ENCODE measurements around the gene BEND6.

Gene BEND6

DNA sequence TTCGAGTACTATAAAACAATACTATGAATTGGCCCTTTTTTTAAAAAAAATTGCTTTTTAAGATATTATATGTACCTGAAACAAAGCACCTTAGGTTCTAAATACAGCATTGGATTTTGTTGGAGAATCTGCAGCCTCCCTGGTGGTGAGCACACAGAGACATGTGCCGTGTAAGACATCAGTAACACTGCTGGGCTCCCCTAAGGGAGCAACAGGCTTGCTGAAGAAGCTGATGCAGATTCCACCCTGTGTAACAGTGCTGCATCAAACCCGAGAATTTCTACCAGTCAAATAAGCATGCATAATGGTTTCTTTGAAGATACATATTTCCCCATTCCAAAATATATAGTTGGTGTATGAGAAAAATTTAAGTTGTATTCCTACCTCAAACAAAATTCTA is 108.9 kb downstream of the BEND6 start:
- no peaks in the 10 kb centered on the region for H3K27me3 ChIP-seq (ENCODE audit: low read depth, low read length)
- no peaks in the 10 kb centered on the region for H3K9me3 ChIP-seq (ENCODE audit: insufficient read depth, low read length)
- H3K36me3 ChIP-seq (replicated peaks; ENCODE audit: low read depth, low read length) = peaks cover 20% of the 10 kb centered on the region
- no peaks in the 10 kb centered on the region for H4K20me1 ChIP-seq (ENCODE audit: insufficient read depth, low read length)
- H3K9ac ChIP-seq (ENCODE audit: low read length) = no peak overlapping the region
- TF ChIP-seq EZH2phosphoT487 (IDR thresholded peaks at IDR 0.05; ENCODE audit: low read depth) = no peak
- TF ChIP-seq, protein P1, sequence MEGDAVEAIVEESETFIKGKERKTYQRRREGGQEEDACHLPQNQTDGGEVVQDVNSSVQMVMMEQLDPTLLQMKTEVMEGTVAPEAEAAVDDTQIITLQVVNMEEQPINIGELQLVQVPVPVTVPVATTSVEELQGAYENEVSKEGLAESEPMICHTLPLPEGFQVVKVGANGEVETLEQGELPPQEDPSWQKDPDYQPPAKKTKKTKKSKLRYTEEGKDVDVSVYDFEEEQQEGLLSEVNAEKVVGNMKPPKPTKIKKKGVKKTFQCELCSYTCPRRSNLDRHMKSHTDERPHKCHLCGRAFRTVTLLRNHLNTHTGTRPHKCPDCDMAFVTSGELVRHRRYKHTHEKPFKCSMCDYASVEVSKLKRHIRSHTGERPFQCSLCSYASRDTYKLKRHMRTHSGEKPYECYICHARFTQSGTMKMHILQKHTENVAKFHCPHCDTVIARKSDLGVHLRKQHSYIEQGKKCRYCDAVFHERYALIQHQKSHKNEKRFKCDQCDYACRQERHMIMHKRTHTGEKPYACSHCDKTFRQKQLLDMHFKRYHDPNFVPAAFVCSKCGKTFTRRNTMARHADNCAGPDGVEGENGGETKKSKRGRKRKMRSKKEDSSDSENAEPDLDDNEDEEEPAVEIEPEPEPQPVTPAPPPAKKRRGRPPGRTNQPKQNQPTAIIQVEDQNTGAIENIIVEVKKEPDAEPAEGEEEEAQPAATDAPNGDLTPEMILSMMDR (IDR thresholded peaks at IDR 0.05; ENCODE audit: low read depth, low read length) = no peak
- H3K27ac ChIP-seq (ENCODE audit: low read length) = no peak overlapping the region
- H3K4me1 ChIP-seq (ENCODE audit: low read length) = peaks cover 5% of the 10 kb centered on the region
- H3K4me3 ChIP-seq (ENCODE audit: low read length) = no peak overlapping the region
- no peak overlapping the region for H2AFZ ChIP-seq (ENCODE audit: low read depth, low read length)
- H3K79me2 ChIP-seq (ENCODE audit: low read length) = no peaks in the 10 kb centered on the region
- no peak overlapping the region for H3K4me2 ChIP-seq (ENCODE audit: low read length)

DNA sequence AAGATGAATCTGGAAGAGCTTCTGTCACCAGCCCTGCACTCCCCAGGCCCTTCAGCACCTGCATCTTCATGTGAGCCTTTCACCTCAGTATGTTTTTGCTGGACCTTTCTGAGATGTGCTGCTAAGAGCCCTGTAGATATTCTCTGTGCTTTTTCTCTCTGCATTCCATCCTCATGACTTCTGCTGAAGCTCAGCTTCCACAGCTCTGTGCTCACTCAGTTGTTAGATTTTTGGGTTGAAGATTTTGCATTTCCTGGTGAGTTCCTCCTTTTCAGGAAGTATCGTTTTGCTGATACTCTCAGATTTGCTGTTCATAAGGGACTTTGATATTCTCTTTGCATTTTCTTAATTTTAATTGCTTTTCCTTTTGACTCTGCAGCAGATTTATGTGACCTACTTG is 109.9 kb downstream of the BEND6 start:
- no peak overlapping the region for H3K4me3 ChIP-seq (ENCODE audit: low read length)
- H3K4me2 ChIP-seq (ENCODE audit: low read length) = no peak overlapping the region
- H3K9me3 ChIP-seq (ENCODE audit: insufficient read depth, low read length) = no peaks in the 10 kb centered on the region
- no peak overlapping the region for H3K9ac ChIP-seq (ENCODE audit: low read length)
- H3K27ac ChIP-seq (ENCODE audit: low read length) = no peak overlapping the region
- H2AFZ ChIP-seq (ENCODE audit: low read depth, low read length) = no peak overlapping the region
- peaks cover 17% of the 10 kb centered on the region for H3K36me3 ChIP-seq (replicated peaks; ENCODE audit: low read depth, low read length)
- peaks cover 5% of the 10 kb centered on the region for H3K4me1 ChIP-seq (ENCODE audit: low read length)
- no peaks in the 10 kb centered on the region for H4K20me1 ChIP-seq (ENCODE audit: insufficient read depth, low read length)
- H3K27me3 ChIP-seq (ENCODE audit: low read depth, low read length) = no peaks in the 10 kb centered on the region
- TF ChIP-seq, protein P1 (IDR thresholded peaks at IDR 0.05; ENCODE audit: low read depth, low read length) = no peak
- TF ChIP-seq EZH2phosphoT487 (IDR thresholded peaks at IDR 0.05; ENCODE audit: low read depth) = no peak
- H3K79me2 ChIP-seq (ENCODE audit: low read length) = no peaks in the 10 kb centered on the region

DNA sequence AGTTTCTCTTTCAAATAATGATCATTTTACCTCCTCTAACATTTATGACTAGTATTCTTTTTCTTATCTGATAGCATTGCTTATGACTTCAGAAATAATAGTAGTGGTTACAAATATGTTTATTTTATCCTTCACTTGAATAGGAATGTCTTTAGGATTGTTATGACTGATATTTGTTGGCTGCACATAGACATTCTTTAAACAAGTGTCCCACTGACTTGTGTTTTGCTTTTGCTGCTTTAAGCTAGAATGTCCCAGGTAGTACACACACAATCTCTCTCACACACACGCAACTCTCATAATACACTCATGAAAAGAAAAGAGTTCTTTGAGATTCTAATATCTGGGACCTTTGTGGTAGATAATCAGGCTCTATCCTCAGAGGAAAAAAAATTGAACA is 113.2 kb downstream of the BEND6 start:
- no peaks in the 10 kb centered on the region for H3K79me2 ChIP-seq (ENCODE audit: low read length)
- H4K20me1 ChIP-seq (ENCODE audit: insufficient read depth, low read length) = no peaks in the 10 kb centered on the region
- no peak overlapping the region for H3K4me2 ChIP-seq (ENCODE audit: low read length)
- no peaks in the 10 kb centered on the region for H3K27me3 ChIP-seq (ENCODE audit: low read depth, low read length)
- peaks cover 8% of the 10 kb centered on the region for H3K36me3 ChIP-seq (replicated peaks; ENCODE audit: low read depth, low read length)
- no peak for TF ChIP-seq EZH2phosphoT487 (IDR thresholded peaks at IDR 0.05; ENCODE audit: low read depth)
- TF ChIP-seq, protein P1 (IDR thresholded peaks at IDR 0.05; ENCODE audit: low read depth, low read length) = no peak
- H3K27ac ChIP-seq (ENCODE audit: low read length) = no peak overlapping the region
- H2AFZ ChIP-seq (ENCODE audit: low read depth, low read length) = no peak overlapping the region
- H3K4me3 ChIP-seq (ENCODE audit: low read length) = no peak overlapping the region
- peaks cover 5% of the 10 kb centered on the region for H3K4me1 ChIP-seq (ENCODE audit: low read length)
- H3K9me3 ChIP-seq (ENCODE audit: insufficient read depth, low read length) = no peaks in the 10 kb centered on the region
- H3K9ac ChIP-seq (ENCODE audit: low read length) = no peak overlapping the region

DNA sequence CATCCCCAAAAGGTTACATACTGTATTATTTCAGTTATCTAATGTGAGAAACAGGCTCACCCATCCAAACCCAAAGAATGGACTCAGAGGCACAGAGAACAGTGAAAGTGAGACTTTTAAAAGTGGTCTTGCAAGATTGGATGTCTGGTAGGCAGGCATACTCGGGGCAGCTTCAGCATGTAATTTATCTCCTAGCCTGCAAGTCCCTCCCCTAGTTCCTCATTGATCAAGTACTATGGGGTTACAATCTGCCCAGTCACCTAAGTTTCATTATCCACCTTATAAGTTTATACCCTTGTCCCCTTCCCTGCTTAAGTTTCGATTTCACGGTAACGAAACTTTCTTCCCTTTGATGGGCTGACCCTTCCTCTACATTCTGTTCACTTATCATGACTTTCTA is 114.3 kb downstream of the BEND6 start:
- Histone ChIP-seq H3K79me2 (ENCODE audit: low read length) (no peaks in the 10 kb centered on the region), H2AFZ (ENCODE audit: low read depth, low read length) (no peak overlapping the region), H3K27me3 (ENCODE audit: low read depth, low read length) (no peaks in the 10 kb centered on the region), H3K4me1 (ENCODE audit: low read length) (peaks cover 5% of the 10 kb centered on the region), H3K36me3 (replicated peaks; ENCODE audit: low read depth, low read length) (peaks cover 8% of the 10 kb centered on the region), H3K4me2 (ENCODE audit: low read length) (no peak overlapping the region), H3K27ac (ENCODE audit: low read length) (no peak overlapping the region), H3K4me3 (ENCODE audit: low read length) (no peak overlapping the region), H3K9me3 (ENCODE audit: insufficient read depth, low read length) (no peaks in the 10 kb centered on the region), H4K20me1 (ENCODE audit: insufficient read depth, low read length) (no peaks in the 10 kb centered on the region), H3K9ac (ENCODE audit: low read length) (no peak overlapping the region)
- TF ChIP-seq, protein P1 (IDR thresholded peaks at IDR 0.05; ENCODE audit: low read depth, low read length) = no peak
- TF ChIP-seq EZH2phosphoT487 (IDR thresholded peaks at IDR 0.05; ENCODE audit: low read depth) = no peak
